WTC11 (cell line): ENCODE results near the gene GRIN2C. TPM values are rescaled to one million over a fixed set of nuclear protein-coding genes. Genes with fewer than 3 reads are reported as not detected.

Experiments
- ATAC-seq: fragments of 200-7000 bp; cut with Tn5 transposase; 2 replicates; pipeline ENCODE4 v1.10.0; 2021; ENCODE audit warnings: mild to moderate bottlenecking, moderate library complexity
- CTCF ChIA-PET: fragments of 300-600 bp; sonication (Branson Sonifier 250); formaldehyde crosslinking; loops from one replicate; lab custom pipeline; 2021; ENCODE audit warnings: antibody characterized with exemption; lab: Charles Lee
- POLR2A ChIA-PET: fragments of 350-600 bp; sonication (Branson Sonifier 250); formaldehyde crosslinking; loops from one replicate; lab custom pipeline; 2021; ENCODE audit warnings: antibody characterized with exemption; lab: Charles Lee
- DNase-seq: peaks from one replicate; pipeline ENCODE4 v3.0.0; 2021; ENCODE audit warnings: low spot score
- H3K27ac Mint-ChIP-seq: 2 replicates; pipeline ENCODE4 v1.8.0; 2021; ENCODE audit warnings: mixed read lengths
- H3K27me3 Mint-ChIP-seq: 2 replicates; pipeline ENCODE4 v1.8.0; 2021; ENCODE audit warnings: low read depth, mild to moderate bottlenecking, moderate library complexity, mixed read lengths
- H3K36me3 Mint-ChIP-seq: 2 replicates; pipeline ENCODE4 v1.8.0; 2021; ENCODE audit warnings: mixed read lengths
- H3K4me1 Mint-ChIP-seq: 2 replicates; pipeline ENCODE4 v1.8.0; 2022; ENCODE audit warnings: mixed read lengths
- H3K4me3 Mint-ChIP-seq: 2 replicates; pipeline ENCODE4 v1.8.0; 2021; ENCODE audit warnings: mild to moderate bottlenecking, moderate library complexity, mixed read lengths
- H3K9me3 Mint-ChIP-seq: 2 replicates; pipeline ENCODE4 v1.8.0; 2021; ENCODE audit warnings: mixed read lengths
- ATF2 ChIP-seq: sonication (generic); formaldehyde crosslinking; IDR thresholded peaks from 2 replicates; pipeline ENCODE4 v1.8.1; 2022; ENCODE audit warnings: low read depth, missing genetic modification reagents, borderline replicate concordance
- CDX4 ChIP-seq: fragments of 250-450 bp; sonication (Bioruptor Pico); IDR thresholded peaks from 2 replicates; pipeline ENCODE4 v1.9.0; 2021; ENCODE audit warnings: moderate library complexity, mild to moderate bottlenecking, inconsistent platforms, borderline replicate concordance
- CREB1 ChIP-seq: sonication (generic); formaldehyde crosslinking; IDR thresholded peaks from 2 replicates; pipeline ENCODE4 v1.8.0; 2023; ENCODE audit warnings: mild to moderate bottlenecking, missing genetic modification reagents
- E2F5 ChIP-seq: sonication (generic); formaldehyde crosslinking; IDR thresholded peaks from 2 replicates; pipeline ENCODE4 v1.8.1; 2022; ENCODE audit warnings: mild to moderate bottlenecking, moderate library complexity, missing genetic modification reagents
- ELF4 ChIP-seq: sonication (generic); formaldehyde crosslinking; IDR thresholded peaks from 2 replicates; pipeline ENCODE4 v1.8.1; 2022; ENCODE audit warnings: low read depth, mild to moderate bottlenecking, moderate library complexity, missing genetic modification reagents
- ETV6 ChIP-seq: sonication (generic); formaldehyde crosslinking; IDR thresholded peaks from 2 replicates; pipeline ENCODE4 v1.8.1; 2022; ENCODE audit warnings: mild to moderate bottlenecking, missing genetic modification reagents
- JAZF1 ChIP-seq: fragments of 250-450 bp; sonication (Bioruptor Pico); IDR thresholded peaks from 2 replicates; pipeline ENCODE4 v1.9.0; 2021; ENCODE audit warnings: moderate library complexity, mild to moderate bottlenecking, inconsistent platforms
- RELA ChIP-seq: sonication (generic); formaldehyde crosslinking; IDR thresholded peaks from 2 replicates; pipeline ENCODE4 v1.8.1; 2022; ENCODE audit warnings: missing genetic modification reagents, mild to moderate bottlenecking, borderline replicate concordance
- STAT6 ChIP-seq: sonication (generic); formaldehyde crosslinking; conservative IDR thresholded peaks from 2 replicates; pipeline ENCODE4 v1.8.1; 2023; ENCODE audit warnings: mild to moderate bottlenecking, low read depth, missing genetic modification reagents, moderate library complexity
- USF2 ChIP-seq: sonication (generic); formaldehyde crosslinking; IDR thresholded peaks from 2 replicates; pipeline ENCODE4 v1.8.1; 2023; ENCODE audit warnings: mild to moderate bottlenecking, missing genetic modification reagents, moderate library complexity
- ZBTB21 ChIP-seq: sonication (generic); formaldehyde crosslinking; IDR thresholded peaks from 2 replicates; pipeline ENCODE4 v1.8.1; 2023; ENCODE audit warnings: mild to moderate bottlenecking, missing genetic modification reagents, borderline replicate concordance
- ZBTB43 ChIP-seq: sonication (generic); formaldehyde crosslinking; IDR thresholded peaks from 2 replicates; pipeline ENCODE4 v1.8.1; 2023; ENCODE audit warnings: mild to moderate bottlenecking, missing genetic modification reagents
- ZNF121 ChIP-seq: sonication (generic); formaldehyde crosslinking; IDR thresholded peaks from 2 replicates; pipeline ENCODE4 v1.8.0; 2023; ENCODE audit warnings: missing genetic modification reagents
- ZNF232 ChIP-seq: sonication (generic); formaldehyde crosslinking; IDR thresholded peaks from 2 replicates; pipeline ENCODE4 v1.8.0; 2022; ENCODE audit warnings: mild to moderate bottlenecking, missing genetic modification reagents
- ZNF317 ChIP-seq: sonication (generic); formaldehyde crosslinking; IDR thresholded peaks from 2 replicates; pipeline ENCODE4 v1.8.1; 2023; ENCODE audit warnings: low read depth, mild to moderate bottlenecking, moderate library complexity, missing genetic modification reagents, borderline replicate concordance
- ZNF425 ChIP-seq: fragments of 250-450 bp; sonication (Bioruptor Pico); conservative IDR thresholded peaks from 2 replicates; pipeline ENCODE4 v1.9.0; 2021; ENCODE audit warnings: mild to moderate bottlenecking
- ZNF532 ChIP-seq: fragments of 250-450 bp; sonication (Bioruptor Pico); IDR thresholded peaks from 2 replicates; pipeline ENCODE4 v1.9.0; 2021; ENCODE audit warnings: mild to moderate bottlenecking, borderline replicate concordance
- total RNA-seq: library from RNA; stranded (reverse); gene quantifications from 3 replicates; pipeline ENCODE4 v1.2.3, GENCODE V29; 2021

Gene GRIN2C
- total RNA-seq, 1 experiment from 2014 or later, result 0.31 TPM

- H3K27ac Mint-ChIP-seq, result no peak overlapping the region
- peaks cover 22% of the 10 kb centered on the region for H3K4me1 Mint-ChIP-seq
- H3K27me3 Mint-ChIP-seq, result peaks cover 8% of the 10 kb centered on the region
- no peaks in the 10 kb centered on the region for H3K9me3 Mint-ChIP-seq
- H3K36me3 Mint-ChIP-seq, result peaks cover 15% of the 10 kb centered on the region
- DNase-seq, result no peak
- H3K4me3 Mint-ChIP-seq, result no peak overlapping the region
- ChIA-PET CTCF (interaction anchor here (0.6 to 3.5 kb wide), 10 partner anchors 8 to 218 kb away, joined by 3 to 12 read pairs (median 4); partner anchors contain the start of genes HID1 and OTOP2), POLR2A (interaction anchor here (0.5 to 0.6 kb wide), 2 partner anchors 25 to 35 kb away, joined by 3 read pairs; no protein-coding TSS in a partner anchor)
- no peak for ATAC-seq
- TF ChIP-seq ZNF532 (CRISPR knock-in tag) (no peak), ZBTB21 (no peak), E2F5 (CRISPR knock-in tag) (no peak), CDX4 (CRISPR knock-in tag) (no peak), ELF4 (no peak), ATF2 (CRISPR knock-in tag) (no peak), RELA (CRISPR knock-in tag) (no peak), ZNF317 (CRISPR knock-in tag) (no peak), ZNF232 (no peak), ZBTB43 (CRISPR knock-in tag) (no peak), CREB1 (no peak), ETV6 (CRISPR knock-in tag) (no peak), USF2 (CRISPR knock-in tag) (no peak), ZNF121 (CRISPR knock-in tag) (no peak), JAZF1 (CRISPR knock-in tag) (no peak), ZNF425 (CRISPR knock-in tag) (no peak), STAT6 (CRISPR knock-in tag) (no peak)
These were observed 10.8 kb upstream of the GRIN2C start for GRCh38 chr17:74870512-74870911.
